Activated T-helper 1 cell treated with anti-CD3 and anti-CD28 coated beads, Interleukin-12 subunit alpha, Interleukin-12 subunit beta, Interleukin-2, Interleukin-4 antibody, amounts not matched to agents 30 ng/mL and 10 ng/mL and 1 ng/mL, durations not matched to agents 14 hours and 24 hours and 36 hours (primary cell): ENCODE data around the gene OPA1. TPM values are rescaled to one million over a fixed set of nuclear protein-coding genes. Genes with fewer than 3 reads are reported as not detected.
A peak's percentile ranks its signal among the peaks of the same experiment; 100 is the strongest.

Experiments
- DNase-seq: peaks from one replicate; pipeline ENCODE4 v3.0.0; 2021; ENCODE audit warnings: low spot score
- H3K27ac Mint-ChIP-seq: one replicate; pipeline ENCODE4 v1.8.0; 2021; ENCODE audit warnings: mild to moderate bottlenecking, mixed read lengths
- H3K27me3 Mint-ChIP-seq: one replicate; pipeline ENCODE4 v1.8.0; 2022; ENCODE audit warnings: mild to moderate bottlenecking, moderate library complexity, mixed read lengths; ENCODE audit not compliant: insufficient read depth
- H3K36me3 Mint-ChIP-seq: one replicate; pipeline ENCODE4 v1.8.0; 2021; ENCODE audit warnings: low read depth, mixed read lengths
- H3K4me1 Mint-ChIP-seq: one replicate; pipeline ENCODE4 v1.8.0; 2021; ENCODE audit warnings: low read depth, mixed read lengths
- H3K4me3 Mint-ChIP-seq: one replicate; pipeline ENCODE4 v1.8.0; 2021; ENCODE audit warnings: mild to moderate bottlenecking, moderate library complexity, mixed read lengths
- H3K9me3 Mint-ChIP-seq: one replicate; pipeline ENCODE4 v1.8.0; 2021; ENCODE audit warnings: mixed read lengths
- intact Hi-C: fragments of 100-400 bp; cut with micrococcal nuclease; formaldehyde crosslinking; loops from one replicate; pipeline ENCODE4 v1.15.1; 2024
- total RNA-seq: library from RNA; stranded (reverse); gene quantifications from 2 replicates; pipeline ENCODE4 v1.2.3, GENCODE V29; 2022

Gene OPA1
- total RNA-seq, 1 donor from 2014 or later: 78.1 TPM

GRCh38 chr3:193637831-193638230, 44.8 kb downstream of the OPA1 start:
- Mint-ChIP-seq H3K27ac (no peak overlapping the region), H3K27me3 (no peaks in the 10 kb centered on the region), H3K4me3 (no peak overlapping the region), H3K36me3 (peaks cover 10% of the 10 kb centered on the region), H3K4me1 (no peaks in the 10 kb centered on the region), H3K9me3 (no peaks in the 10 kb centered on the region)
- DNase-seq: no peak
- intact Hi-C loops: no loop called here

DNA sequence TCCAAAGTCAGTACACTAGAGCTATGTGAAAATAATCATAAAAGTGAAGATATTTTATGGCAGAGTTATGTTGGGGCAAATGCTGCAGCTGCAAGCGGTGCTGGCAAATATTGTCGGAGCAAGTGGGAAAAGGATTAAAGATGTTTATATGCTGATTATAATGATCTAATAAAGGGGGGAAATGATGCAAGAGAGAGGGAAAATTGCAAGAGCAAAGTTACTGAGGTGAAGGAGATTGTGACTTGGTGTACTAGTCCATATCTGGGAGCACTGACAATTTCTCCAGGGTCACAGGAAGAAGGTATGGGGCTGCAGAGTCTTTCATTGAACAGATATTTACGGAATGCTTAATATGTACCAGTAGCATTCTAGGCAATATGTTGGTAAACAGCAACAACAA, 45.8 kb downstream of the OPA1 start:
- Mint-ChIP-seq H3K9me3 (no peaks in the 10 kb centered on the region), H3K27ac (no peak overlapping the region), H3K27me3 (no peaks in the 10 kb centered on the region), H3K4me3 (no peak overlapping the region), H3K36me3 (peaks cover 13% of the 10 kb centered on the region), H3K4me1 (no peaks in the 10 kb centered on the region)
- DNase-seq: no peak
- intact Hi-C loops: no loop called here

DNA sequence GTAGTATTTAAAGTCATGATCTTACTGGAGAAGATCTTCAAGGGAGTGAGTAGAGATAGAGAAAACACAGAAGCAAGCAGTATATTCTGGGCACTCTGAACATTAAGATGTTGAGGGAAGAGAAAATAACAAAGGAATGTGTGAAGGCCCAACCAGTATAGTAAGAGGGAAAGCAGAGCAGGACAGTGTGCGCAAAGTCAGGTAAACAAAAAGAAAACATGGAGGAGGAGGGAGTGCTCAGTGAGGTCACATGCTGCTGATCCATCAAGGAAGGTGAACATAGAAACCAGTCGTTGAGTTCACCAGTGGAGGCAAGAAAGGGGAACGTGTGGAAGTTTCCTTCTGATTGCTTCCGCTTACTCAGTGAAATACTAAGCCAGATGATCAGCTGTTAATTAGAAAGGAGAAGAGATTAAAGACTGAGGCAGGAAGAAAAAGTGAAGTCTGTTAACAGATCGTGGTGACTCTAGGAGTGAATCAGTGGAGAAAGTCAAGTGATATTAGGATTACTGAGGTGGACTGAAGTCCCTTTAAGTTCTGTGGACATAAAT, 47.2 kb downstream of the OPA1 start:
- H3K9me3 Mint-ChIP-seq: no peaks in the 10 kb centered on the region
- no peak overlapping the region for H3K4me3 Mint-ChIP-seq
- H3K36me3 Mint-ChIP-seq: peaks cover 16% of the 10 kb centered on the region
- H3K27me3 Mint-ChIP-seq: no peaks in the 10 kb centered on the region
- H3K4me1 Mint-ChIP-seq: no peaks in the 10 kb centered on the region
- intact Hi-C loops: no loop called here
- no peak for DNase-seq
- no peak overlapping the region for H3K27ac Mint-ChIP-seq

DNA sequence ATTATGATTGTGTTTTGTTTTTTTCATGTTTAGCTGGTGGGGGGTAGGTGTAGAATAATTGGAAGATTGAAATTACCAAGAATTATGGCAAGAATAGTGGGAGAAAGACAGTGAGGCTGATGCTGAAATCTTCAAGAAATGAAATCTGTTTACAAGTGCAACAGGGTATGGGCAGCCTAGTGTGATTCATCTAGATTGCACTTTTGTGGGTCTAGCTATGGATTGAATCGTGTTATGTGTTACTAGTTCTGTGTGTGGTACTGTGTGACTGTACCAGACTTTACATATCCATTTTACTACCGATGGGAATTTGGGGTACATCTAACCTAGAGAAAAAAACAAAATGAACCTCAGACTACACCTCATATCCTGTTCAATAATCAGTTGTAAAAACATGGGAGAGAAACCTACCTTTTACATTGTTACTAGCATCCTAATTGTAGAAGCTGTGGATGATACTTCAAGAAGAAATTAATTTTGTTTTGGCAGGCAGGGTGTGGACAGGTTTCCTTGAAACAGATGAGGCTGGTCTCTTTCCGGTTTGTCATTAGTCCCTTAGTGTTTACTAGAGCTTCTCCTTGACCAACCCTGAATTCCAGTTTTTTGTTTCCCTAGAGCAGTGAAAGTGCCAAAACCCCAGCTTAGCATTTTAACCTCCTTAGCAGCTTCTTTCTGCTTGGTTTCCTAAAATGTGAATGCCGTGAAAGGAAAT, 47.9 kb downstream of the OPA1 start:
- H3K27ac Mint-ChIP-seq: no peak overlapping the region
- intact Hi-C loops: no loop called here
- H3K36me3 Mint-ChIP-seq: peaks cover 20% of the 10 kb centered on the region
- no peak for DNase-seq
- H3K4me1 Mint-ChIP-seq: no peaks in the 10 kb centered on the region
- no peaks in the 10 kb centered on the region for H3K27me3 Mint-ChIP-seq
- H3K9me3 Mint-ChIP-seq: no peaks in the 10 kb centered on the region
- H3K4me3 Mint-ChIP-seq: no peak overlapping the region

DNA sequence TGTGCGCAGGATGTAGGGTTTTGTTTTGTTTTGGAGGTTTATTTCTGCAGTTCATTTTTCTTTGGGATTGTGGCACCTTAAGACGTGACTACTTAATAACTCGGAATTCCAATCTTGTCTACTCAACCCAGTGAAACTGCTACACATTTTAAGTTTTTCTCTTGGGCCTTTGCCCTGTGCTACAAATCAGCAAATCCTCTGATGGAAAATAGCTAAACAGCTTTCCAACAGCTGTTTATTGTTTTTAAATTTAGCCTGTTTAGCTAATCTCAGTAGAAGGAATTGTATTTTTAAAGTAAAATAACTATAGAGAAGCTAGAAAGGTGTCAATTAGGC, 48.4 kb downstream of the OPA1 start:
- DNase-seq: no peak
- no peaks in the 10 kb centered on the region for H3K4me1 Mint-ChIP-seq
- intact Hi-C loops: no loop called here
- peaks cover 25% of the 10 kb centered on the region for H3K36me3 Mint-ChIP-seq
- no peaks in the 10 kb centered on the region for H3K27me3 Mint-ChIP-seq
- H3K9me3 Mint-ChIP-seq: no peaks in the 10 kb centered on the region
- H3K4me3 Mint-ChIP-seq: no peak overlapping the region
- H3K27ac Mint-ChIP-seq: no peak overlapping the region

GRCh38 chr3:193645806-193646205, 52.8 kb downstream of the OPA1 start:
- Mint-ChIP-seq H3K4me1 (no peaks in the 10 kb centered on the region), H3K36me3 (peaks cover 34% of the 10 kb centered on the region), H3K9me3 (no peaks in the 10 kb centered on the region), H3K4me3 (no peak overlapping the region), H3K27ac (no peak overlapping the region), H3K27me3 (no peaks in the 10 kb centered on the region)
- intact Hi-C loops: no loop called here
- no peak for DNase-seq

DNA sequence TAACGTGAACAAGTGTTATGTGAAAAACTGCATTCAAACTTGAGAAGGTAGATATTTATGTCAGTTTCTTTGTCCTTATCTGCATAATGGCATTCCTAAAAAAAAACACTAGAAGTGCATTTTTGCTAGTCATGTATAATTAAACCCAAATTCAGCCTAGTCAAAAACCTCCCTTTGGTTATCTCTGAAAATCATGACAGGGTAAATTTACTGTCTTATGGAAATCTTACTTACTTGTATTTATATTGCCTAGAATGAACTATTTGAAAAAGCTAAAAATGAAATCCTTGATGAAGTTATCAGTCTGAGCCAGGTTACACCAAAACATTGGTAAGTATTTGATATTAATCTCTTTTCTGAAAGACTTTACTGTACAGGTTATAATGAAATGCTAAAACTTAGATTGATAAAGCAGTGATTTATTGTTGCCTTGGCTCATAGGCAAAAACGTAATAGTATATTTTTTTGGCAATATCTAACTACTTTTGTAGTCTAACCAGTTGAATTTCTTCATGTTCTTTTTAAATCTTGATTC, 55.6 kb downstream of the OPA1 start:
- Mint-ChIP-seq H3K27ac (no peak overlapping the region), H3K4me3 (no peak overlapping the region), H3K9me3 (no peaks in the 10 kb centered on the region), H3K27me3 (no peaks in the 10 kb centered on the region), H3K36me3 (peaks cover 34% of the 10 kb centered on the region), H3K4me1 (no peaks in the 10 kb centered on the region)
- no peak for DNase-seq
- intact Hi-C loops: no loop called here

DNA sequence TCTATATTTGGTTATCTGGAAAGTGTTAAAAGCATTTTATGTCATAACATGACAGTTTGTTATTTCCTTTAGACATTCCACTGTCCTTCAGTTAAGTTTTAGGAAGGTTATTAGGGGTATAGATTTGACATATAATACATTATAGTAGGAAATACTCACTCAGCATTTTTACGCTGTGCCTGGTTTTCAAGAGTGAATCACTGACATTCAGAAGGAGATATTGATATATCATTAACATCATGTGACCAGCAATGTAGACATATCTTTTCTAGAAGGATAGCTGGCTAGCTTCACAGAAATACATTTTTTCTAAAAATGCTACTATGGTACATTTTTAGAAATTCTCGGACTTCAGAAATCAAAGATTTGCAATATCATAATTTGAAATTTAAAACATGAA, 57.6 kb downstream of the OPA1 start:
- Mint-ChIP-seq H3K36me3 (peaks cover 28% of the 10 kb centered on the region), H3K27ac (no peak overlapping the region), H3K27me3 (no peaks in the 10 kb centered on the region), H3K9me3 (no peaks in the 10 kb centered on the region), H3K4me3 (no peak overlapping the region), H3K4me1 (no peaks in the 10 kb centered on the region)
- DNase-seq: no peak
- intact Hi-C loops: no loop called here

GRCh38 chr3:193655831-193656433, 62.9 kb downstream of the OPA1 start:
- Mint-ChIP-seq H3K27ac (peak overlapping the region; percentile 19), H3K4me1 (no peaks in the 10 kb centered on the region), H3K36me3 (peaks cover 26% of the 10 kb centered on the region), H3K27me3 (no peaks in the 10 kb centered on the region), H3K9me3 (no peaks in the 10 kb centered on the region), H3K4me3 (no peak overlapping the region)
- DNase-seq: no peak
- intact Hi-C loops: no loop called here

DNA sequence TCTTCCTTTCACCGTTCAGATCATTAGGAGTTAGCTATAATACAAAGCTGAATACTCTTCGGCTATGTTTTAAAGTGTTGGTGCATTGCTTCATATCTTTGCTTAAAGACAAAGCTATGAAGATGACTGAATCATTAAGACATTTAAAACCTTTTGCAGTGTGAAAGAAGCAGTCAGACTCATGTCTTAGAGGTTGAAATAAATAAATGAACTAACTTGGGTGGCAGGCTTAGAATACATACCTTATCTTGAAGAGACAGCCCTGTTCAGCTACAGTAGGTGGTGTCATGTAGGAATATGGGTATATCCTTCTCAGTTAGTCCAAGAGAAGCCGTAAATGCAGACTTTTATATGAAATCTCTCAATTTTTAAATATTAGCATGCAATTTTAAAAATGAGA, 63.4 kb downstream of the OPA1 start:
- Mint-ChIP-seq H3K9me3 (no peaks in the 10 kb centered on the region), H3K36me3 (peaks cover 31% of the 10 kb centered on the region)
- intact Hi-C loops: no loop called here

GRCh38 chr3:193656878-193657282, 63.9 kb downstream of the OPA1 start:
- DNase-seq: no peak
- no peak overlapping the region for H3K4me3 Mint-ChIP-seq
- no peaks in the 10 kb centered on the region for H3K9me3 Mint-ChIP-seq
- no peaks in the 10 kb centered on the region for H3K4me1 Mint-ChIP-seq
- intact Hi-C loops: no loop called here
- H3K36me3 Mint-ChIP-seq: peaks cover 33% of the 10 kb centered on the region
- H3K27ac Mint-ChIP-seq: no peak overlapping the region
- no peaks in the 10 kb centered on the region for H3K27me3 Mint-ChIP-seq

More for the DNA sequence above, 63.4 kb downstream of the OPA1 start:
- H3K4me3 Mint-ChIP-seq: no peak overlapping the region
- H3K27ac Mint-ChIP-seq: no peak overlapping the region
- H3K4me1 Mint-ChIP-seq: no peaks in the 10 kb centered on the region
- H3K27me3 Mint-ChIP-seq: no peaks in the 10 kb centered on the region
- no peak for DNase-seq

- Mint-ChIP-seq H3K4me3 (no peak overlapping the region), H3K27me3 (no peaks in the 10 kb centered on the region), H3K4me1 (no peaks in the 10 kb centered on the region), H3K9me3 (no peaks in the 10 kb centered on the region), H3K36me3 (peaks cover 37% of the 10 kb centered on the region), H3K27ac (no peak overlapping the region)
- DNase-seq: no peak
- intact Hi-C loops: loop anchor here (10.0 kb wide), 1 partner anchor 745 kb away; no protein-coding TSS in a partner anchor
Observed at GRCh38 chr3:193660171-193660570, 67.2 kb downstream of the OPA1 start.

DNA sequence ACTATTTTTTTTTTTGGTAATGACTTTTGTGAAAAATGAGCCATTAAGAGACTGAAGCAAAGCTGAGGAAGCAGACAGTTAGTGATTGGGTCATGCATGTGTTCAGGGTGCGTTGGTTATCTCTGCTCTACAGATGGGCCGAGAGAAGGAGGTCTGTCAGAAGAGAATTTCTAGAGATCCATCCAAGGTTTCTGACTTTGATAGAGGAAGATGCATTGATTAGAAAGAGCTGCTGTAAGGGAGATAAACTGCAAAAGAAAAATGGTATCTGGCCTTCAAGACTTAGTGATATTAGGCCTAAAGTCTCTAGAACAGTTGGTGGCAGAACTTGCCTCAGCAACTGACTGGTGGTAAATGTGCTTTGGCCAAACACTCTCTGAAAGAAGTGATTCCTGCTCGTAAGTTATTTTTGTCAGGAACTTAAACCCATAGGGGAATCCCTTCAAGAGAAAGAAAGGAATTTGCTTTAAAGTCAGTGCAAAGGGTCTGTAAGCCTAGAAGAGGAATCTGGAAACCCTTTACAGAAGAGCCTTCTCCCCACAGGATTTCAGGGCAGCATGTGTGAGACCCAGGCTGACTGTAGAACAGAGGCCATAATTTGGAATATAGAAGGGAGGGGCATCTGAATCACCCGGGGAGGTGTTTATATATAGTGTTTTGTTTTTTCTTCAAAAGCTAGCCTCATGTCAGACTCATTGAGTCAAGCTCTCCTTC, 67.8 kb downstream of the OPA1 start:
- intact Hi-C loops: loop anchor here (10.0 kb wide), 1 partner anchor 744 kb away; no protein-coding TSS in a partner anchor
- Mint-ChIP-seq H3K9me3 (no peaks in the 10 kb centered on the region), H3K4me3 (no peak overlapping the region), H3K36me3 (peaks cover 36% of the 10 kb centered on the region), H3K4me1 (no peaks in the 10 kb centered on the region), H3K27ac (no peak overlapping the region), H3K27me3 (no peaks in the 10 kb centered on the region)
- DNase-seq: no peak
